ENCODE results near the gene CYP21A2. TPM values are rescaled to one million over a fixed set of nuclear protein-coding genes. Genes with fewer than 3 reads are reported as not detected.

Gene CYP21A2
- total RNA-seq, 1 donor from 2014 or later = not detected

DNA sequence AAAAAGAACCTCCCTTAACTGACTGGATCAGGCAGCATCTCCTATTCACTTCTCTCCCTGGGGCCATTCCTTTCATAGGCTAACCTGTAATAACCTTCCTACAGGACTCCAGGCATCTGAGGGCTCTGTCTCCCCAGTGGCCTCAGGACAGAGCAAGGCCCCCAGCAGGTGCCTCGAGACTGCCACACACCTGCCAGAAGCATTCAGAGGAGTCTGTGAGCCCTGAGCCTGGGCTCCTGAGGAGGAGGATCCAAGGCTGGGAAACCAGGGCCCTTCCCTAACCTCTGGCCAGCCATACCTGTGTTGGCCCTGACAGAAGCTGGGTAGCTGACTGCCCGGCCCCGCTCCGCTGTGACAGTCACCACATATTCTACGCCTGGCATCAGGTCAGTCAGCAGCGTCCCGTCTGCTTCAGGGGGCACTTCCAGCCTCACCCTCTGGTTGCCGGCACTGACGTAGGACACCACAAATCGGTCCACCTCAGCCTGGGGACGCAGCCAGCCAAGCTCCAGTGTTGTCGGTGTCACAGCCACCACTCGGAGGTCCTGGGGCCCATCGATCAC is 50.4 kb downstream of the CYP21A2 start:
- TF ChIP-seq EZH2phosphoT487 (IDR thresholded peaks at IDR 0.05) = no peak
- no peak overlapping the region for H3K9ac ChIP-seq
- peaks cover 14% of the 10 kb centered on the region for H3K27me3 ChIP-seq
- H4K20me1 ChIP-seq (ENCODE audit: low read depth) = no peaks in the 10 kb centered on the region
- peak overlapping the region; percentile 22 for H3K27ac Mint-ChIP-seq
- no peak overlapping the region for H3K27ac ChIP-seq
- H3K4me3 Mint-ChIP-seq = peak overlapping the region; percentile 59
- no peak overlapping the region for H3K4me2 ChIP-seq
- H3K4me3 ChIP-seq = no peak overlapping the region
- peaks cover 5% of the 10 kb centered on the region for H3K4me1 ChIP-seq
- peaks cover 11% of the 10 kb centered on the region for H3K27me3 Mint-ChIP-seq (ENCODE audit: insufficient read depth, low read depth)
- peaks cover 7% of the 10 kb centered on the region for H3F3A ChIP-seq (ENCODE audit: low read depth)
- peaks cover 4% of the 10 kb centered on the region for H3K4me1 Mint-ChIP-seq
- no peaks in the 10 kb centered on the region for H3K79me2 ChIP-seq (ENCODE audit: low read depth)
- DNase-seq (ENCODE audit: low spot score) = no peak
- H3K9me3 Mint-ChIP-seq = no peaks in the 10 kb centered on the region
- H3K36me3 ChIP-seq = no peaks in the 10 kb centered on the region
- no peaks in the 10 kb centered on the region for H3K36me3 Mint-ChIP-seq
- H3K9me3 ChIP-seq (ENCODE audit: low read depth) = no peaks in the 10 kb centered on the region
- H2AFZ ChIP-seq (replicated peaks) = no peak overlapping the region

- TF ChIP-seq EZH2 (IDR thresholded peaks at IDR 0.05) (no peak), EZH2phosphoT487 (IDR thresholded peaks at IDR 0.05) (no peak), CTCF (IDR thresholded peaks at IDR 0.05) (no peak)
- no peak overlapping the region for H2AFZ ChIP-seq (replicated peaks)
- H3K4me3 Mint-ChIP-seq = peak overlapping the region; percentile 59
- H3K79me2 ChIP-seq (ENCODE audit: low read depth) = no peaks in the 10 kb centered on the region
- no peak for DNase-seq (ENCODE audit: low spot score)
- H3K4me3 ChIP-seq = no peak overlapping the region
- H3K27me3 ChIP-seq = peaks cover 14% of the 10 kb centered on the region
- H3K4me2 ChIP-seq = no peak overlapping the region
- no peaks in the 10 kb centered on the region for H4K20me1 ChIP-seq (ENCODE audit: low read depth)
- H3K9me3 ChIP-seq (ENCODE audit: low read depth) = no peaks in the 10 kb centered on the region
- H3K27ac ChIP-seq = no peak overlapping the region
- H3K4me1 ChIP-seq = peaks cover 5% of the 10 kb centered on the region
- no peaks in the 10 kb centered on the region for H3K36me3 Mint-ChIP-seq
- H3F3A ChIP-seq (ENCODE audit: low read depth) = peaks cover 7% of the 10 kb centered on the region
- no peak overlapping the region for H3K9ac ChIP-seq
- peaks cover 4% of the 10 kb centered on the region for H3K4me1 Mint-ChIP-seq
- no peaks in the 10 kb centered on the region for H3K9me3 Mint-ChIP-seq
- H3K36me3 ChIP-seq = no peaks in the 10 kb centered on the region
- H3K27me3 Mint-ChIP-seq (ENCODE audit: insufficient read depth, low read depth) = peaks cover 7% of the 10 kb centered on the region
- H3K27ac Mint-ChIP-seq = peak overlapping the region; percentile 88
Observed at GRCh38 chr6:32089082-32089828, 51.0 kb downstream of the CYP21A2 start.

Small RNAs within 50 kb of the gene (small RNA-seq; reads per million reads assigned to genes)
- not detected for gene RNA5SP206

Other genes starting within 250 kb of the CYP21A2 start
- gene VARS1, start 242.7 kb upstream of the CYP21A2 start, total RNA-seq (ENCODE audit: low replicate concordance) = 34.1 and 66.8 TPM in 2 replicates
- 105 and 125 TPM in 2 replicates for gene LSM2, start 231.4 kb upstream of the CYP21A2 start, total RNA-seq (ENCODE audit: low replicate concordance)
- 0.49 and 1.2 TPM in 2 replicates for gene HSPA1L, start 223.1 kb upstream of the CYP21A2 start, total RNA-seq (ENCODE audit: low replicate concordance)
- gene HSPA1A, start 222.9 kb upstream of the CYP21A2 start, total RNA-seq (ENCODE audit: low replicate concordance) = 36.0 and 84.3 TPM in 2 replicates
- gene HSPA1B, start 210.7 kb upstream of the CYP21A2 start, total RNA-seq (ENCODE audit: low replicate concordance) = 35.3 and 65.1 TPM in 2 replicates
- 17.4 and 30.3 TPM in 2 replicates for gene NEU1, start 175.6 kb upstream of the CYP21A2 start, total RNA-seq (ENCODE audit: low replicate concordance)
- gene SLC44A4, start 159.4 kb upstream of the CYP21A2 start, total RNA-seq (ENCODE audit: low replicate concordance) = 0.32 and 0.93 TPM in 2 replicates
- 93.3 and 189 TPM in 2 replicates for gene EHMT2, start 140.7 kb upstream of the CYP21A2 start, total RNA-seq (ENCODE audit: low replicate concordance)
- gene ZBTB12, start 136.3 kb upstream of the CYP21A2 start, total RNA-seq (ENCODE audit: low replicate concordance) = 8.4 and 25.6 TPM in 2 replicates
- 1.1 and 1.4 TPM in 2 replicates for gene C2, start 110.7 kb upstream of the CYP21A2 start, total RNA-seq (ENCODE audit: low replicate concordance)
- 0.50 TPM in 1 of 2 replicates, not detected in the other for gene CFB, start 92.3 kb upstream of the CYP21A2 start, total RNA-seq (ENCODE audit: low replicate concordance)
- gene NELFE, start 79.4 kb upstream of the CYP21A2 start, total RNA-seq (ENCODE audit: low replicate concordance) = 129 and 135 TPM in 2 replicates
- gene SKIC2, start 79.2 kb upstream of the CYP21A2 start, total RNA-seq (ENCODE audit: low replicate concordance) = 21.0 and 50.5 TPM in 2 replicates
- 10.2 and 23.0 TPM in 2 replicates for gene DXO, start 66.3 kb upstream of the CYP21A2 start, total RNA-seq (ENCODE audit: low replicate concordance)
- 1.7 and 4.3 TPM in 2 replicates for gene C4A, start 56.4 kb upstream of the CYP21A2 start, total RNA-seq (ENCODE audit: low replicate concordance)
- 0.30 and 1.5 TPM in 2 replicates for gene C4B, start 23.6 kb upstream of the CYP21A2 start, total RNA-seq (ENCODE audit: low replicate concordance)
- 0.71 and 3.2 TPM in 2 replicates for gene TNXB, start 70.9 kb downstream of the CYP21A2 start, total RNA-seq (ENCODE audit: low replicate concordance)
- 19.4 and 41.8 TPM in 2 replicates for gene ATF6B, start 89.8 kb downstream of the CYP21A2 start, total RNA-seq (ENCODE audit: low replicate concordance)
- gene FKBPL, start 91.9 kb downstream of the CYP21A2 start, total RNA-seq (ENCODE audit: low replicate concordance) = 3.6 and 11.8 TPM in 2 replicates
- gene PRRT1, start 113.5 kb downstream of the CYP21A2 start, total RNA-seq (ENCODE audit: low replicate concordance) = 0.40 TPM in 1 of 2 replicates, not detected in the other
- 18.6 and 38.2 TPM in 2 replicates for gene PPT2, start 115.7 kb downstream of the CYP21A2 start, total RNA-seq (ENCODE audit: low replicate concordance)
- 3.8 and 16.1 TPM in 2 replicates for gene EGFL8, start 126.2 kb downstream of the CYP21A2 start, total RNA-seq (ENCODE audit: low replicate concordance)
- 46.9 and 105 TPM in 2 replicates for gene AGPAT1, start 137.7 kb downstream of the CYP21A2 start, total RNA-seq (ENCODE audit: low replicate concordance)
- gene RNF5, start 140.0 kb downstream of the CYP21A2 start, total RNA-seq (ENCODE audit: low replicate concordance) = 129 and 169 TPM in 2 replicates
- 1.1 and 1.4 TPM in 2 replicates for gene AGER, start 145.8 kb downstream of the CYP21A2 start, total RNA-seq (ENCODE audit: low replicate concordance)
- gene PBX2, start 151.8 kb downstream of the CYP21A2 start, total RNA-seq (ENCODE audit: low replicate concordance) = 53.3 and 114 TPM in 2 replicates
- 3.4 and 4.5 TPM in 2 replicates for gene GPSM3, start 154.2 kb downstream of the CYP21A2 start, total RNA-seq (ENCODE audit: low replicate concordance)
- 3.2 and 4.5 TPM in 2 replicates for gene NOTCH4, start 185.7 kb downstream of the CYP21A2 start, total RNA-seq (ENCODE audit: low replicate concordance)

Measured in neural progenitor cell (in vitro differentiated cells).